Loucy (cell line): Measurements from ENCODE around the gene SCIN.
"Not testable (repeated sequence)": the region's sequence is repeated elsewhere in the genome, so short reads cannot be mapped to it uniquely, and the experiment has no call there.

Source experiments
- EZH2phosphoT487 ChIP-seq: fragments of 200-600 bp; IDR thresholded peaks from 2 replicates; pipeline ENCODE4 v1.6.1; 2018; ENCODE audit warnings: antibody characterized with exemption, mild to moderate bottlenecking, moderate library complexity, borderline replicate concordance
- TF ChIP-seq, protein P1 (sequence below): fragments of 200-600 bp; sonication (generic); conservative IDR thresholded peaks from 2 replicates; pipeline ENCODE4 v1.5.1; 2014; ENCODE audit warnings: mild to moderate bottlenecking, antibody characterized with exemption, low read length

DNA sequence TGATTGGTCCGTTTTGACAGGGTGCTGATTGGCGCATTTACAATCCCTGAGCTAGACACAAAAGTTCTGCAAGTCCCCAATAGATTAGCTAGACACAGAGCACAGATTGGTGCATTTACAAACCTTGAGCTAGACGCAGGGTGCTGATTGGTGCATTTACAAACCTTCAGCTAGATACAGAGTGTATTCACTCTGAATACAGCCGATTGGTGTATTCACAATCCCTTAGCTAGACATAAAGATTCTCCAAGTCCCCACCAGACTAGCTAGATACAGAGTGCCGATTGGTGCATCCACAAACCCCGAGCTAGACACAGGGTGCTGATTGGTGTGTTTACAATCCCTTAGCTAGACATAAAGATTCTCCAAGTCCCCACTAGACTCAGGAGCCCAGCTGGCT is 14.8 kb upstream of the SCIN start:
- TF ChIP-seq, protein P1, sequence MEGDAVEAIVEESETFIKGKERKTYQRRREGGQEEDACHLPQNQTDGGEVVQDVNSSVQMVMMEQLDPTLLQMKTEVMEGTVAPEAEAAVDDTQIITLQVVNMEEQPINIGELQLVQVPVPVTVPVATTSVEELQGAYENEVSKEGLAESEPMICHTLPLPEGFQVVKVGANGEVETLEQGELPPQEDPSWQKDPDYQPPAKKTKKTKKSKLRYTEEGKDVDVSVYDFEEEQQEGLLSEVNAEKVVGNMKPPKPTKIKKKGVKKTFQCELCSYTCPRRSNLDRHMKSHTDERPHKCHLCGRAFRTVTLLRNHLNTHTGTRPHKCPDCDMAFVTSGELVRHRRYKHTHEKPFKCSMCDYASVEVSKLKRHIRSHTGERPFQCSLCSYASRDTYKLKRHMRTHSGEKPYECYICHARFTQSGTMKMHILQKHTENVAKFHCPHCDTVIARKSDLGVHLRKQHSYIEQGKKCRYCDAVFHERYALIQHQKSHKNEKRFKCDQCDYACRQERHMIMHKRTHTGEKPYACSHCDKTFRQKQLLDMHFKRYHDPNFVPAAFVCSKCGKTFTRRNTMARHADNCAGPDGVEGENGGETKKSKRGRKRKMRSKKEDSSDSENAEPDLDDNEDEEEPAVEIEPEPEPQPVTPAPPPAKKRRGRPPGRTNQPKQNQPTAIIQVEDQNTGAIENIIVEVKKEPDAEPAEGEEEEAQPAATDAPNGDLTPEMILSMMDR, result not testable (repeated sequence)
- TF ChIP-seq EZH2phosphoT487, result not testable (repeated sequence)
